Peyer's patch (tissue), 4 donors: ENCODE data around the gene DOCK11.

ENCODE experiments used
- CTCF ChIP-seq, 6 experiments: fragments of 450-650 bp in 4 of 6; fragments of 200-600 bp in 2 of 6; sonication (generic) in 1 of 6; IDR thresholded peaks; one replicate each; pipeline ENCODE4 v1.5.1; 2017 to 2019; ENCODE audit warnings: antibody characterized with exemption in 6 of 6, mild to moderate bottlenecking in 3 of 6, moderate library complexity in 1 of 6
- POLR2A ChIP-seq, 2 donors: fragments of 450-650 bp; IDR thresholded peaks; one replicate each; pipeline ENCODE4 v1.5.1; 2017; ENCODE audit warnings: antibody characterized with exemption in 2 of 2, mild to moderate bottlenecking in 2 of 2, moderate library complexity in 2 of 2

GRCh38 chrX:118644378-118644777 lies 148.8 kb downstream of the DOCK11 start:
- TF ChIP-seq POLR2A (IDR thresholded peaks at IDR 0.05) (no peak), CTCF (IDR thresholded peaks at IDR 0.05) (peak in 4 of 6 experiments; percentile 6 to 70 (median 59))
